Sigmoid colon (tissue), 7 donors: ENCODE measurements around the gene EID3. TPM values are rescaled to one million over a fixed set of nuclear protein-coding genes. Genes with fewer than 3 reads are reported as not detected.

ENCODE experiments used
- DNase-seq: peaks from one replicate; pipeline ENCODE4 v3.0.0-alpha.2; 2019
- H3K27ac ChIP-seq, 4 donors: fragments of 200-600 bp; sonication (generic); one replicate each; pipeline ENCODE4 v1.5.1; 2016 to 2019; ENCODE audit warnings: mild to moderate bottlenecking in 1 of 4
- H3K27me3 ChIP-seq, 3 donors: fragments of 200-600 bp; sonication (generic); one replicate each; pipeline ENCODE4 v1.5.1; 2019; ENCODE audit warnings: mild to moderate bottlenecking in 1 of 3
- H3K36me3 ChIP-seq, 4 donors: fragments of 200-600 bp; sonication (generic); one replicate each; pipeline ENCODE4 v1.5.1; 2016 to 2019
- H3K4me1 ChIP-seq, 4 donors: fragments of 200-600 bp; sonication (generic); one replicate each; pipeline ENCODE4 v1.5.1; 2017 to 2019
- H3K4me3 ChIP-seq, 4 donors: fragments of 200-600 bp; sonication (generic); one replicate each; pipeline ENCODE4 v1.5.1; 2017 to 2019; ENCODE audit warnings: mild to moderate bottlenecking in 2 of 4, moderate library complexity in 1 of 4
- H3K9me3 ChIP-seq, 4 donors: fragments of 200-600 bp in 3 of 4; sonication (generic) in 3 of 4; one replicate each; pipeline versions ENCODE4 v1.5.1 to v1.6.1; 2013 to 2019
- CTCF ChIP-seq, 4 experiments: fragments of 450-650 bp in 3 of 4; fragments of 200-600 bp in 1 of 4; IDR thresholded peaks; one replicate each; pipeline ENCODE4 v1.5.1; 2016 to 2019; ENCODE audit warnings: antibody characterized with exemption in 4 of 4, mild to moderate bottlenecking in 3 of 4, moderate library complexity in 2 of 4
- EP300 ChIP-seq, 4 donors: sonication (generic); formaldehyde crosslinking; IDR thresholded peaks; one replicate each; pipeline ENCODE4 v1.6.1; 2017; ENCODE audit warnings: antibody characterized with exemption in 4 of 4
- POLR2A ChIP-seq, 2 donors: fragments of 450-650 bp; IDR thresholded peaks; one replicate each; pipeline ENCODE4 v1.6.1; 2016; ENCODE audit warnings: antibody characterized with exemption in 2 of 2, mild to moderate bottlenecking in 2 of 2, moderate library complexity in 2 of 2
- POLR2AphosphoS5 ChIP-seq, 4 donors: sonication (generic); formaldehyde crosslinking; IDR thresholded peaks; one replicate each; pipeline ENCODE4 v1.6.1; 2017; ENCODE audit warnings: antibody characterized with exemption in 4 of 4
- WGBS, 2 donors: extraction: QIAGEN DNeasy Blood & Tissue Kit; methylation state at CpG; one replicate each; pipeline ENCODE4 v1.1.7; 2013; 5-methylcytosine and 5-hydroxymethylcytosine counted together
- intact Hi-C: fragments of 100-400 bp; cut with DNase I; formaldehyde crosslinking; loops from one replicate; pipeline ENCODE4 v1.15.1; 2023
- polyA plus RNA-seq, 3 donors: library from polyadenylated mRNA; stranded (reverse); fragments of 200-250 nt; gene quantifications; one replicate each; pipeline ENCODE4 v1.2.3, GENCODE V29; 2013
- total RNA-seq, 4 donors: library from RNA; depleted of rRNA; stranded (reverse); fragments of >200 nt; gene quantifications; one replicate each; pipeline ENCODE4 v1.1.0, GENCODE V29; 2016
- donor health status: healthy with polysubstance abuse.
- donor health status: Bipolar disorder and iron deficiency.
- donor health status: healthy.

EID3 gene
- total and polyA plus RNA-seq, 7 donors, result 0.46 to 21.9 (median 4.6) TPM

- no peaks in the 10 kb centered on the region for H3K36me3 ChIP-seq
- no peaks in the 10 kb centered on the region for H3K9me3 ChIP-seq
- no peak overlapping the region for H3K4me3 ChIP-seq
- peak overlapping the region in 1 of 4 donors; percentile 72 for H3K27ac ChIP-seq
- H3K4me1 ChIP-seq, result peaks cover 0 to 15% (median 12%) of the 10 kb centered on the region in 4 donors
- TF ChIP-seq EP300 (IDR thresholded peaks at IDR 0.05) (no peak), CTCF (IDR thresholded peaks at IDR 0.05) (no peak), POLR2AphosphoS5 (IDR thresholded peaks at IDR 0.05) (no peak), POLR2A (IDR thresholded peaks at IDR 0.05) (no peak)
- intact Hi-C loops, result no loop called here
- DNase-seq, result no peak
- H3K27me3 ChIP-seq, result no peaks in the 10 kb centered on the region
Observed at GRCh38 chr12:104279164-104279563, 24.4 kb upstream of the EID3 start.

GRCh38 chr12:104280111-104280510 lies 23.4 kb upstream of the EID3 start:
- H3K27me3 ChIP-seq, result no peaks in the 10 kb centered on the region
- DNase-seq, result no peak
- H3K4me3 ChIP-seq, result no peak overlapping the region
- intact Hi-C loops, result no loop called here
- TF ChIP-seq POLR2A (IDR thresholded peaks at IDR 0.05) (no peak), EP300 (IDR thresholded peaks at IDR 0.05) (no peak), CTCF (IDR thresholded peaks at IDR 0.05) (no peak), POLR2AphosphoS5 (IDR thresholded peaks at IDR 0.05) (no peak)
- H3K9me3 ChIP-seq, result no peaks in the 10 kb centered on the region
- H3K36me3 ChIP-seq, result no peaks in the 10 kb centered on the region
- peaks cover 0 to 15% (median 12%) of the 10 kb centered on the region in 4 donors for H3K4me1 ChIP-seq
- peak overlapping the region; percentile 46 to 72 (median 60) for H3K27ac ChIP-seq
- WGBS, 2 donors, result 95 to 96% methylated on average over 1 of the region's 1 CpG

- 59 to 83% methylated on average over 4 of the region's 4 CpGs for WGBS, 2 donors
- peak overlapping the region; percentile 46 to 72 (median 60) for H3K27ac ChIP-seq
- intact Hi-C loops, result no loop called here
- no peak overlapping the region for H3K4me3 ChIP-seq
- peaks cover 0 to 22% (median 18%) of the 10 kb centered on the region in 4 donors for H3K4me1 ChIP-seq
- H3K27me3 ChIP-seq, result no peaks in the 10 kb centered on the region
- no peaks in the 10 kb centered on the region for H3K9me3 ChIP-seq
- TF ChIP-seq POLR2A (IDR thresholded peaks at IDR 0.05) (no peak), POLR2AphosphoS5 (IDR thresholded peaks at IDR 0.05) (peak in 1 of 4 donors; percentile 17), EP300 (IDR thresholded peaks at IDR 0.05) (no peak)
- no peak for DNase-seq
- H3K36me3 ChIP-seq, result no peaks in the 10 kb centered on the region
Observed at GRCh38 chr12:104280717-104281458, 22.7 kb upstream of the EID3 start.

- Histone ChIP-seq H3K27me3 (no peaks in the 10 kb centered on the region), H3K4me1 (peaks cover 0 to 29% (median 24%) of the 10 kb centered on the region in 4 donors), H3K4me3 (no peak overlapping the region), H3K9me3 (no peaks in the 10 kb centered on the region), H3K27ac (peak overlapping the region in 3 of 4 donors; percentile 23 to 72 (median 41)), H3K36me3 (no peaks in the 10 kb centered on the region)
- TF ChIP-seq POLR2A (IDR thresholded peaks at IDR 0.05) (no peak), EP300 (IDR thresholded peaks at IDR 0.05) (no peak), POLR2AphosphoS5 (IDR thresholded peaks at IDR 0.05) (no peak), CTCF (IDR thresholded peaks at IDR 0.05) (no peak)
- WGBS, 2 donors, result 91% methylated on average over 5 of the region's 5 CpGs
- DNase-seq, result no peak
- intact Hi-C loops, result no loop called here
Observed at GRCh38 chr12:104281636-104282035, 21.9 kb upstream of the EID3 start.

- H3K4me1 ChIP-seq, result peaks cover 0 to 29% (median 25%) of the 10 kb centered on the region in 4 donors
- no peaks in the 10 kb centered on the region for H3K9me3 ChIP-seq
- no peak for DNase-seq
- peak overlapping the region in 3 of 4 donors; percentile 23 to 72 (median 41) for H3K27ac ChIP-seq
- H3K27me3 ChIP-seq, result no peaks in the 10 kb centered on the region
- TF ChIP-seq EP300 (IDR thresholded peaks at IDR 0.05) (no peak), POLR2A (IDR thresholded peaks at IDR 0.05) (no peak), CTCF (IDR thresholded peaks at IDR 0.05) (no peak), POLR2AphosphoS5 (IDR thresholded peaks at IDR 0.05) (no peak)
- no peak overlapping the region for H3K4me3 ChIP-seq
- H3K36me3 ChIP-seq, result no peaks in the 10 kb centered on the region
- intact Hi-C loops, result no loop called here
Observed at GRCh38 chr12:104282109-104282508, 21.4 kb upstream of the EID3 start.
